Measurements from ENCODE around the gene TMEM121. TPM values are rescaled to one million over a fixed set of nuclear protein-coding genes. Genes with fewer than 3 reads are reported as not detected.

Gene TMEM121
- total and polyA plus RNA-seq, 2 of the 4 experiments (the other 2 are of a cell fraction), result 2.7 to 6.3 TPM

DNA sequence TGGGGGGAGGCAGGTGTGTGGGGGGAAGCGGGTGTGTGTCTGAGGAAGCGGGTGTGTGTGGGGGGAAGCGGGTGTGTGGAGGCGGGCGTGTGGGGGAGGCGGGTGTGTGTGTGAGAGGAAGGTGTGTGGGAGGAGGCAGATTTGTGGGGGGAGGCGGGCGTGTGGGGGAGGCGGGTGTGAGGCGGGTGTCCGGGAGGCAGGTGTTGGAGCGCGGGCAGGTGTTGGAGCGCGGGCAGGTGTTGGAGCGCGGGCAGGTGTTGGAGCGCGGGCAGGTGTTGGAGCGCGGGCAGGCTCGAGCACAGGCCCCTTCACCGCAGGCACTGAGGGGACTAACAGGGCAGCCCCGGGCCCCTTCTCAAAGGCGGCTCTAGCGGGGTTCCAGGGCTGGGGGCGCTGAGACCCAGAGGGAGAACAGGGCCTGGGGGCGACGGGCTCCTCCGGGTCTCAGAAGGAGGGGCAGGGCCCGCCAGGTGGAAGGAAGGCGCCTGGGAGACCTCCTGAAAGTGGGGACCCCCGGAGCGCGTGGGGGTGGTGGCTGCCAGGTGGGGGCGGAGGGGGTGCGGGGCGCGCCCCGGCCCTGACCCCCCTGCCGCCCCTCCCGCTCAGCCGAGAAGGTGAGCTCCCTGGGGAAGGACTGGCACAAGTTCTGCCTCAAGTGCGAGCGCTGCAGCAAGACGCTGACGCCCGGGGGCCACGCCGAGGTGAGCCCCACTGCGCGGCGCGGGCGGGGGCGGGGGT is 48.6 kb upstream of the TMEM121 start:
- no peaks in the 10 kb centered on the region for H3K9me3 ChIP-seq (ENCODE audit: control insufficient read depth, insufficient read depth, low read length)
- intact Hi-C loops (cut with micrococcal nuclease), result no loop called here
- H2AFZ ChIP-seq (replicated peaks; ENCODE audit: low read length, poor library complexity), result no peak overlapping the region
- no peak overlapping the region for H2BK20ac ChIP-seq (ENCODE audit: low read depth, low read length)
- ChIA-PET POLR2A (ENCODE audit: unreplicated experiment) (no interaction called here), CTCF (no interaction called here)
- no peak for ATAC-seq (ENCODE audit: low read depth)
- peaks cover 6% of the 10 kb centered on the region for H3K9me1 ChIP-seq (ENCODE audit: insufficient read depth, low read length)
- H3K4ac ChIP-seq (ENCODE audit: low read depth, low read length), result no peak overlapping the region
- H3K4me2 ChIP-seq (ENCODE audit: low read depth, low read length), result no peak overlapping the region
- no peak overlapping the region for H4K8ac ChIP-seq (ENCODE audit: low read depth in 2 of 2, low read length in 2 of 2)
- no peak overlapping the region for H3K56ac ChIP-seq (ENCODE audit: extremely low read depth, insufficient read depth, low read length)
- TF ChIP-seq, protein P1, sequence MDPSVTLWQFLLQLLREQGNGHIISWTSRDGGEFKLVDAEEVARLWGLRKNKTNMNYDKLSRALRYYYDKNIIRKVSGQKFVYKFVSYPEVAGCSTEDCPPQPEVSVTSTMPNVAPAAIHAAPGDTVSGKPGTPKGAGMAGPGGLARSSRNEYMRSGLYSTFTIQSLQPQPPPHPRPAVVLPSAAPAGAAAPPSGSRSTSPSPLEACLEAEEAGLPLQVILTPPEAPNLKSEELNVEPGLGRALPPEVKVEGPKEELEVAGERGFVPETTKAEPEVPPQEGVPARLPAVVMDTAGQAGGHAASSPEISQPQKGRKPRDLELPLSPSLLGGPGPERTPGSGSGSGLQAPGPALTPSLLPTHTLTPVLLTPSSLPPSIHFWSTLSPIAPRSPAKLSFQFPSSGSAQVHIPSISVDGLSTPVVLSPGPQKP (IDR thresholded peaks at IDR 0.05; ENCODE audit: borderline replicate concordance, low read depth, low read length), result no peak
- no peak for TF ChIP-seq MXI1 (IDR thresholded peaks at IDR 0.05; ENCODE audit: borderline replicate concordance, low read depth, low read length)
- TF ChIP-seq FOS (IDR thresholded peaks at IDR 0.05; ENCODE audit: low read depth, low read length), result no peak
- TF ChIP-seq, protein P2, sequence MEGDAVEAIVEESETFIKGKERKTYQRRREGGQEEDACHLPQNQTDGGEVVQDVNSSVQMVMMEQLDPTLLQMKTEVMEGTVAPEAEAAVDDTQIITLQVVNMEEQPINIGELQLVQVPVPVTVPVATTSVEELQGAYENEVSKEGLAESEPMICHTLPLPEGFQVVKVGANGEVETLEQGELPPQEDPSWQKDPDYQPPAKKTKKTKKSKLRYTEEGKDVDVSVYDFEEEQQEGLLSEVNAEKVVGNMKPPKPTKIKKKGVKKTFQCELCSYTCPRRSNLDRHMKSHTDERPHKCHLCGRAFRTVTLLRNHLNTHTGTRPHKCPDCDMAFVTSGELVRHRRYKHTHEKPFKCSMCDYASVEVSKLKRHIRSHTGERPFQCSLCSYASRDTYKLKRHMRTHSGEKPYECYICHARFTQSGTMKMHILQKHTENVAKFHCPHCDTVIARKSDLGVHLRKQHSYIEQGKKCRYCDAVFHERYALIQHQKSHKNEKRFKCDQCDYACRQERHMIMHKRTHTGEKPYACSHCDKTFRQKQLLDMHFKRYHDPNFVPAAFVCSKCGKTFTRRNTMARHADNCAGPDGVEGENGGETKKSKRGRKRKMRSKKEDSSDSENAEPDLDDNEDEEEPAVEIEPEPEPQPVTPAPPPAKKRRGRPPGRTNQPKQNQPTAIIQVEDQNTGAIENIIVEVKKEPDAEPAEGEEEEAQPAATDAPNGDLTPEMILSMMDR (conservative IDR thresholded peaks at IDR 0.05; ENCODE audit: low read depth, low read length), result no peak
- TF ChIP-seq RFX5 (IDR thresholded peaks at IDR 0.05; ENCODE audit: low read depth, low read length), result no peak
- TF ChIP-seq SMC3 (IDR thresholded peaks at IDR 0.05; ENCODE audit: low read depth, low read length), result no peak
- TF ChIP-seq MAZ (IDR thresholded peaks at IDR 0.05; ENCODE audit: borderline replicate concordance, low read depth, low read length), result no peak
- TF ChIP-seq POLR2A (IDR thresholded peaks at IDR 0.05; ENCODE audit: low read depth, low read length), result no peak
- TF ChIP-seq CEBPB (IDR thresholded peaks at IDR 0.05; ENCODE audit: low read depth, low read length), result no peak
- no peak for TF ChIP-seq RCOR1 (IDR thresholded peaks at IDR 0.05; ENCODE audit: insufficient replicate concordance, low read length)
- no peak for TF ChIP-seq NFE2L2 (IDR thresholded peaks at IDR 0.05; ENCODE audit: low read depth, low read length)
- TF ChIP-seq RAD21 (IDR thresholded peaks at IDR 0.05; ENCODE audit: low read length), result no peak
- no peak for TF ChIP-seq CHD1 (IDR thresholded peaks at IDR 0.05; ENCODE audit: low read depth, low read length)
- TF ChIP-seq, protein P3, sequence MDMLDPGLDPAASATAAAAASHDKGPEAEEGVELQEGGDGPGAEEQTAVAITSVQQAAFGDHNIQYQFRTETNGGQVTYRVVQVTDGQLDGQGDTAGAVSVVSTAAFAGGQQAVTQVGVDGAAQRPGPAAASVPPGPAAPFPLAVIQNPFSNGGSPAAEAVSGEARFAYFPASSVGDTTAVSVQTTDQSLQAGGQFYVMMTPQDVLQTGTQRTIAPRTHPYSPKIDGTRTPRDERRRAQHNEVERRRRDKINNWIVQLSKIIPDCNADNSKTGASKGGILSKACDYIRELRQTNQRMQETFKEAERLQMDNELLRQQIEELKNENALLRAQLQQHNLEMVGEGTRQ (IDR thresholded peaks at IDR 0.05; ENCODE audit: low read depth, low read length), result no peak
- no peak for TF ChIP-seq MAFK (IDR thresholded peaks at IDR 0.05; ENCODE audit: low read depth, low read length)
- TF ChIP-seq BHLHE40 (IDR thresholded peaks at IDR 0.05; ENCODE audit: low read depth, low read length), result no peak
- H4K91ac ChIP-seq (ENCODE audit: insufficient read depth, low read depth, low read length), result no peak overlapping the region
- dilution Hi-C loops (cut with HindIII; ENCODE audit: low sequenced_read_pairs, unreplicated experiment), result no loop called here
- 69% methylated on average over 26 of the region's 56 CpGs; no CpG with 5 or more reads in 1 of the 2 experiments for WGBS, 2 experiments (ENCODE audit: extremely low coverage in 2 of 2, insufficient read length in 1 of 2)
- H3K4me3 ChIP-seq (ENCODE audit: insufficient read depth, low read depth, low read length), result no peak overlapping the region
- H3K79me1 ChIP-seq (ENCODE audit: low read depth in 1 of 2, low read length in 2 of 2), result peaks cover 0 to 23% of the 10 kb centered on the region in 2 experiments; a peak in 1 of 4 replicates
- H3K9ac ChIP-seq (ENCODE audit: low read depth, low read length), result no peak overlapping the region
- no peak for DNase-seq
- in situ Hi-C loops (cut with MboI; ENCODE audit: low sequenced_read_pairs), result no loop called here
- no peak overlapping the region for H2BK15ac ChIP-seq (ENCODE audit: low read depth, low read length)
- H2BK5ac ChIP-seq (ENCODE audit: low read depth, low read length, poor library complexity, severe bottlenecking), result no peak overlapping the region
- no peak overlapping the region for H3K18ac ChIP-seq (ENCODE audit: low read depth, low read length)
- no peak overlapping the region for H2AK5ac ChIP-seq (ENCODE audit: low read depth, low read length)
- no peaks in the 10 kb centered on the region for H3K27me3 ChIP-seq (ENCODE audit: control insufficient read depth, insufficient read depth, low read length)
- no peaks in the 10 kb centered on the region for H3K36me3 ChIP-seq (ENCODE audit: control insufficient read depth, insufficient read depth, low read length)
- H3K23ac ChIP-seq (ENCODE audit: low read depth, low read length), result no peak overlapping the region
- no peak overlapping the region for H4K5ac ChIP-seq (ENCODE audit: low read depth, low read length)
- peaks cover 29% of the 10 kb centered on the region for H3K4me1 ChIP-seq (ENCODE audit: control insufficient read depth, insufficient read depth, low read length)
- no peak overlapping the region for H3K27ac ChIP-seq (ENCODE audit: insufficient read depth, low read length)
- H2BK120ac ChIP-seq (ENCODE audit: low read depth, low read length), result no peak overlapping the region
- no TSS peak for BruUV-seq (replicated peaks)
- no peak overlapping the region for H3K14ac ChIP-seq (replicated peaks; ENCODE audit: low read depth, low read length)
- H2AK9ac ChIP-seq (replicated peaks; ENCODE audit: low read depth, low read length, poor library complexity), result no peak overlapping the region
- peaks cover 7% of the 10 kb centered on the region; the same call in 1 of the 2 replicates for H4K20me1 ChIP-seq (ENCODE audit: insufficient read depth, low read length)

Data from IMR-90 (cell line).